GM19193 (cell line): ENCODE data around the gene BTBD19.

Source experiments
- POLR2A ChIP-seq: IDR thresholded peaks from 4 replicates; pipeline ENCODE4 v1.6.1; 2011; ENCODE audit not compliant: insufficient read depth, insufficient read length; ENCODE audit errors: extremely low read depth

BTBD19 gene

DNA sequence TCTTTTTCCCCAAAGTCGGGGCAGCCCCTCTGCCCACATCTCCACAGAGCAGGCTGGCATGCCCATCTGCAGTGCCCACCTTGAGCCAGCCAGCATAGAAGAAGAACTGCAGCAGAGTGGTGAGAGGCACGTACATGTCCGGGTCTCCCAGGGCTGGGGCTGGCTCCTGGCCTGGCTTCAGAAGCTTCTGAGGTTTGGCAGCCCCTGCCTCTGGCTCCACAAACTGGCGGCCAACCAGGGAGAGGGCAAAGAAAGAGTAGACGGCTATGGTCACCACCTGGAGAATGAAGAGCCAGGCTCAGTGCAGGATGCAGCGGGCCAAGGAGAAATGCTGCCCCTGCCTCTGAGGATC is 23.3 kb upstream of the BTBD19 start:
- TF ChIP-seq POLR2A = no peak

- no peak for TF ChIP-seq POLR2A
Observed at GRCh38 chr1:44785501-44786137, 22.7 kb upstream of the BTBD19 start.

GRCh38 chr1:44786138-44786840 is 22.0 kb upstream of the BTBD19 start:
- peak; percentile 34 for TF ChIP-seq POLR2A

DNA sequence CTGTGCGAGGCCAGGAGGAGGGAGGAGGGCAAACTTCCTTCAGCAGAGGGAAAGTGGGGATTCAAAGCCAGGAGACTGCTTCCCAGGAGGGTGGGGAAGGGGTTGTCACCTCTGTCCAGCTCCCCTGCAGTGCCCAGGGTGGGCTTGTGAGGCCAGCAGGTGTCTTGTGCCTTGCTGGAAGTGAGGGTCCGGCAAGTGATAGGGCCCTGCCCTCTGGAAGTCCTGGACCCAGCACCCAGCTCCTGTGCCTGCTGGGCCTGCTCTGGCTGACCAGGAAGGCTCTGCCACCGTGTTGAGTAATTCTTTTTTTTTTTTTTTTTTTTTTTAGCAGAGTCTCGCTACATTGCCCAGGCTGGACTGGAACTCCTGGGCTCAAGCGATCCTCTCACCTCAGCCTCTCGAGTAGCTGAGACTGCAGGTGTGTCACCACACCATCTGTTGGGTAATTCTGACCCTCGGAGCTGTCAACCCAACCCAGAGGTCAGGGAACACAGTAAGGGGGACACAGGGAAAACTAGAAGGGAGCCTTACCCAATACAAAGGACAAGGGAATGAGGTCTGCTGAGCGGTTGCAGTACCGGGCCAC is 21.4 kb upstream of the BTBD19 start:
- TF ChIP-seq POLR2A = no peak

DNA sequence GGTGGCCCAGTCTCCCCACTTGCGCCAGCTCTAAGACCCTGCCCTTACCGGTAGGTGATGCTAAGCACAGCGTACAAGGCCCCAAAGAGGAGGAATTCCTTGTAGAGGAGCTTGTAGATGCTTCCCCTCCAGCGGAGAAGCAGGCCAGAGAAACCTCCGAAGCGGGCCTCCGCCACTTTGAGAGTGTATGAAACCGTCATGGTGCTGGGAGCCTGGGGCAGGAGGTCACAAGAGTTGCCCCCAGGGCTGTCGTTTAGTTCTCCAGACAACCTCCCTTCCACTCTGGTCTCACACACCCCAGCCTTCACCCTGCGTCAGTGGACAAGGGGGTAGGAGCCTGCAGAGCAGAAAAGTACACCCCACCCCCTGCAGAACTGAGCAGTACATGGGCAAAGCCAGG is 20.8 kb upstream of the BTBD19 start:
- no peak for TF ChIP-seq POLR2A

DNA sequence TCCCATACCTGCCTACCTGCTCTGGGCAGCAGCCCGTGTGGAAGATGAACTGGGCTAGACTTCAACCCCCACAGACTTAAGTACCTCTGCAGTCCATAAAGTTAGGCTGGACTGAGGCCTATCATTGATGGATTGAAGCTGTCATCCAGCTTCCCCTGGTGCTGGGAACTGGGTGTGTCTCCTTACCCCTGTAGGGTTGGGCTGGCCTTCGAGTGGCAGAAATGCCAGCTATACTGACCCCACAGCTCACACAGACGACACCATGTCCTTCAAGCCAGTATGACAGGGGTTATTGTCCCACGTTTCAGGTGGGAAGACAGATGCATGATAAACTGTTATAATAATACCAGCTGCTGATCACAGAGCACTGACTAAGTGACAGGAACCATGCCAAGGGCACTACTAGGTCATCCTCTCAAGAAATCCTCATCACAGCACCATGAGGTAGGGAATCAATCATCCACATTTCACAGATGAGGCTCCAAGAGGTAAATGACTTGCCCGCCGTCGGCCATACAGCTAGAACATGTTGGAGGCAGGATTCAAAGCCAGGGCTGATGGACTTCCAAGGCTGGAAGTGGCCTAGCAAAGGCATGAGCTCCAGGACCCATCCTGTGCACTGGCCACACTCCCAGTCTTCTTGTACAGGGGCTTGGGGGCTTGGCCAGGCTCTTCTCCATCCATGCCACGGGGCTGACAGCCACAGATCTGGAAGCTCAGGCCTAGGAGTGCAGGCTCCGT is 20.0 kb upstream of the BTBD19 start, which contains the start of gene BEST4:
Gene BEST4 (minus strand): TSS at position 51 of the 741 bp plus-strand sequence. CDS start 465 bp downstream, outside the sequence.
- no peak for TF ChIP-seq POLR2A

GRCh38 chr1:44790968-44791801 is 17.1 kb upstream of the BTBD19 start:
- no peak for TF ChIP-seq POLR2A

GRCh38 chr1:44792736-44793502 is 15.4 kb upstream of the BTBD19 start:
- TF ChIP-seq POLR2A = no peak

- TF ChIP-seq POLR2A = no peak
Observed at GRCh38 chr1:44798481-44799365, 9.6 kb upstream of the BTBD19 start.

DNA sequence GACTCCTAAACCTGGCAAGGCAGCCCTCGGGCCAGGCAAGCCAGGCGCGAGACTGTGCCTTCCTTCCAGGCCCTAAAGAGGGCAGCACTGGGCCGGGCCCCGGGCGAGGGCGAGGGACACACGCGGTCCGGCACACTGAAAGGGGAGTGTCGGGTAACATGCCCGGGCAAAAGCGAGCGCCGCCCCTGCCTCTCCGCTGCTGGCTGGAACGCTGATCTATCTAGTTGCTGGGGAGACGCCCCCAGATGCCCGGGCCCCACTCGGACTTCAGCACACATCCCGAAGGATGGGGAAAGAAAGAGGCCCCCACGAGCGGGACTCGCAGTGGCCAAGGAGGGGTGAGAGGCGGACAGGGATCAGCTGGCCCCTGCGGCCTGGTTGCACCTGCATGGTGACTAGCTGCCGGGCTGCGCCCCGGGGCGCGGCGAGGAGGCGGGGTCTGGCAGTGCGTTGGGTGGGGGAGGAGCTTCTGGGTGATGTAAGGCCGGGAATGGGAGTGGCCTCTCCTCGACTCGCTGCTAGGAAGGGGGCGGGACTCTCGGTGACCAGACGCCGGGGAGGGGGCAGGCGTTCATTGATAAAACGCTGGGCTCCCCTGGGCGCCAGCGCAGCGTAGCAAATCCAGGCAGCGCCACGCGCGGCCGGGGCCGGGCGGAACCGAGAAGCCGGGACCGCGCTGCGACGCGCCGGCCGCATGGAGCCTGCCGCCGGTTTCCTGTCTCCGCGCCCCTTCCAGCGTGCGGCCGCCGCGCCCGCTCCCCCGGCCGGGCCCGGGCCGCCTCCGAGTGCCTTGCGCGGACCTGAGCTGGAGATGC is 8.3 kb upstream of the BTBD19 start, which contains the start of gene PLK3:
Gene PLK3 (plus strand): TSS at position 608 of the 815 bp plus-strand sequence. CDS start 87 bp downstream, at position 695.
- peak; percentile 96 for TF ChIP-seq POLR2A

DNA sequence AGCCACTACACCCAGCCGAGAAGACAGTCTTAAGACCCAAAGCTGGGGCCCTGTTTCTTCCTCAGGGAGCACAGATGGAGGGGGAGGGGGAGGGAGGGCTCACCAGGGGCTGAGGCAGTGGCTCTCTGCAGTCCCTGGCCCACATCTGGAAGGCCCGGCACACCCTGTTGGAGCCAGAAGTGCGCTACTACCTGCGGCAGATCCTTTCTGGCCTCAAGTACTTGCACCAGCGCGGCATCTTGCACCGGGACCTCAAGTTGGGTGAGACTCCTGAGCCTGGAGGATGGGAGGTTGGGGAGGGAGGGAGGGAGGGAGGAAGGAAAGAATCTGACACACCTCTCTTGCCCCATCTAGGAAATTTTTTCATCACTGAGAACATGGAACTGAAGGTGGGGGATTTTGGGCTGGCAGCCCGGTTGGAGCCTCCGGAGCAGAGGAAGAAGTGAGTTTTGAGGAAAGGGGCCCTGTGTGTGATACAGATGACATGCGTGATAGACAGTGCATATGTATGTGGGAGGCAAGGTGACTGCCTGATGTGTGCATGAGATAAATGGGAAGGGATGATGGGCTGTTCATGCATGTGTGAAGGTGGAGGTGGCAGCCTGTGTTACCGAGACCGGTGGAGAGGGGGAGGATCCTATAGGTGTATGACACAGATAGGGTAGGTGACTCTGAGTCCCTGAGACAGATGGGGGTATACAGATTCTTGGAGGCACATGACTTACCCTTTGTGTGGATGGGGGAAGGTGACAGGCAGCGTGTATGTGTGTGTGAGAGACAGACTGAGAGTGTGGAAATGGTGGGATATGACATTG is 6.6 kb upstream of the BTBD19 start:
- TF ChIP-seq POLR2A = no peak

GRCh38 chr1:44802306-44803061 is 5.8 kb upstream of the BTBD19 start:
- no peak for TF ChIP-seq POLR2A
